GM21619 (cell line): ENCODE results near the gene PARP4.
"Not testable (repeated sequence)": the region's sequence is repeated elsewhere in the genome, so short reads cannot be mapped to it uniquely, and the experiment has no call there.

Experiments
- ATAC-seq: cut with Tn5 transposase; IDR thresholded peaks from one replicate; pipeline ENCODE4 v1.9.1; 2021; ENCODE audit not compliant: unreplicated experiment

The PARP4 gene

GRCh38 chr13:24512197-24512907 is at the start of gene PARP4:
TSS of gene PARP4 (minus strand) at chr13:24512778. CDS start at chr13:24503776, 9,002 bp downstream.
- peak; percentile 76 for ATAC-seq

DNA sequence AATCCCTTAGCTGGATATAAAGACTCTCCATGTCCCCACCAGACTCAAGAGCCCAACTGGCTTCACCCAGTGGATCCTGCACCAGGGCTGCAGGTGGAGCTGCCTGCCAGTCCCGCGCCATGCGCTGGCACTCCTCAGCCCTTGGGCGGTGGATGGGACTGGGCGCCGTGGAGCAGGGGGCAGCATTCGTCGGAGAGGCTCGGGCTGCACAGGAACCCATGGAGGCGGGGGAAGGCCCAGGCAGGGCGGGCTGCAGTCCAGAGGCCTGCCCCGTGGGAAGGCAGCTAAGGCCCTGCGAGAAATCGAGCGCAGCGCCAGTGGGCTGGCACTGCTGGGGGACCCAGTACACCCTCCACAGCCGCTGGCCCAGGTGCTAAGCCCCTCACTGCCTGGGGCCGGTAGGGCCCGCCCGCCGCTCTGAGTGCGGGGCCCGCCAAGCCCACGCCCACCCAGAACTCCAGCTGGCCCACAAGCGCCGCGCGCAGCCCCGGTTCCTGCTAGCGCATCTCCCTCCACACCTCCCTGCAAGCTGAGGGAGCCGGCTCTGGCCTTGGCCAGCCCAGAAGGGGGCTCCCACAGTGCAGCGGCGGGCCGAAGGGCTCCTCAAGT is 48.1 kb upstream of the PARP4 start:
- not testable (repeated sequence) for ATAC-seq

DNA sequence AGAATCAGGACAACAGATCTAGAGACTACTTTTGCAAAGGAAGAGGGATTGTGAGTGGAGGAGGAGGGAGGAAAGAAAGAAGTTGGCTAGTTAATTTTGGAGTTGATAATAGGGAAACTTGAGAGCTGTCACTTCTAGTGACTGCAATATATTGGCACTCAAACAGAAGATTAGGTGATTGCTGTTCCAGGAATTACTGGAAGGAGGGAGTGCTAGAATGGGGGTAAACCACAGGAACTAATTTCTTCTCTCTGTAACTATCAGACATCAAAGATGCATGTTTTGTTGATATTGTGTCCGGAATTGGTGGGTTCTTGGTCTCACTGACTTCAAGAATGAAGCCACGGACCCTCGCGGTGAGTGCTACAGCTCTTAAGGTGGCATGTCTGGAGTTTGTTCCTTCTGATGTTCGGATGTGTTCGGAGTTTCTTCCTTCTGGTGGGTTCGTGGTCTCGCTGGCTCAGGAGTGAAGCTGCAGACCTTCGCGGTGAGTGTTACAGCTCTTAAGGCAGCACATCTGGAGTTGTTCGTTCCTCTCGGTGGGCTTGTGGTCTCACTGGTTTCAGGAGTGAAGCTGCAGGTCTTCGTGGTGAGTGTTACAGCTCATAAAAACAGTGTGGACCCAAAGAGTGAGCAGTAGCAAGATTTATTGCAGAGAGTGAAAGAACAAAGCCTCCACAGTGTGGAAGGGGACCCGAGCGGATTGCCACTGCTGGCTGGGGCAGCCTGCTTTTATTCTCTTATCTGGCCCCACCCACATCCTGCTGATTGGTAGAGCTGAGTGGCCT is 47.0 kb upstream of the PARP4 start:
- not testable (repeated sequence) for ATAC-seq

GRCh38 chr13:24557081-24557480 is 44.5 kb upstream of the PARP4 start:
- no peak for ATAC-seq

DNA sequence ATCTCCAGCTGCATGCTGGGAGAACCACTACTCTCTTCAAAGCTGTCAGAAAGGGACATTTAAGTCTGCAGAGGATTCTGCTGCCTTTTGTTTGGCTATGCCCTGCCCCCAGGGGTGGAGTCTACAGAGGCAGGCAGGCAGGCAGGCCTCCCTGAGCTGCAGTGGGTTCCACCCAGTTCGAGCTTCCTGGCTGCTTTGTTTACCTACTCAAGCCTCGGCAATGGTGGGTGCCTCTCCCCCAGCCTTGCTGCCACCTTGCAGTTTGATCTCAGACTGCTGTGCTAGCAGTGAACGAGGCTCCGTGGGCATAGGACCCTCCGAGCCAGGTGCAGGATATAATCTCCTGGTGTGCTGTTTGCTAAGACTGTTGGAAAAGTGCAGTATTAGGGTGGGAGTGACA is 41.3 kb upstream of the PARP4 start:
- not testable (repeated sequence) for ATAC-seq

DNA sequence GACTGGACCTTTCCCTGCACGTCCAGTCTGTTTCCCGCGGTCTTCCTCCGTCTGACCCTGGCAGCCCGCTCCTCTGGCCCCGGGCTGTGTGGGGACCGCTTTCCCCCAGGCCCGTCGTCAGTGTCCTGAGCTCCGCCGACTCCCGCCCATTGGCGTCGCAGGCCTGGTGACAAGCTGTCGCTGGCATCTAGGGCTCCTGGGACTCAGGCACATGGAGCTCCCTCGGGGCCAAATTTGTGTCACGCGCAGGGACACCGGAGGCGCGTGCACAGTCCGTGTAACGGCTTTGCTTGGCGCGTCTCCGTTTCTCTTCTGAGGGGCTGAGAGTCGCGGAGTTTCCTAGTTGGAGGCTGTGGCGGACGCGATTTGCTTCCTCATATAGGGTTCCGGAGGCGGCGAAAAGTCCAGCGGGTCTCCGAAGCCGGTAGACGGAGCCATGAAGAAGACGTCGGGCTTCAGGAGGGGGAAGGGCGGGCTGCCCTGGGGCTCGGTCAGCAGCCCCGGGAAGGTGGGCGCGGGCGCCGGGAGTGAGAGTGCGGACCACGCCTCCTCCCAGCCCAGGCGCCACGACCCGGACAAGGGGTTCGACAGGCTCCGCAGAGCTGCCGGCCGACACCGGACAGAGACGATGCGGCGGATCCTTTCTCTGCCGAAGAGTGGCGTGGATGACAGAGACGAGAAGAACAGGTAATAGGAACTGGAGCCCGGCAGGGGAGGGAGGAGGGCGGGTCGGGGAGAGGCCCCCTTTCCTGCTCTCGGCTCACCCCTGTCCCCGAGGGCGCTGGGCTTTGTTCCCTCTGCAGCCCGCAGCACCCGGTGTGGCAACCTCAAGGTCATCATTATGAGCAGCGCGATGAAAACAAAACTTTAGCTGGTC is 29.1 kb upstream of the PARP4 start:
- not testable (repeated sequence) for ATAC-seq

GRCh38 chr13:24541127-24541475 is 28.5 kb upstream of the PARP4 start:
- no peak for ATAC-seq

DNA sequence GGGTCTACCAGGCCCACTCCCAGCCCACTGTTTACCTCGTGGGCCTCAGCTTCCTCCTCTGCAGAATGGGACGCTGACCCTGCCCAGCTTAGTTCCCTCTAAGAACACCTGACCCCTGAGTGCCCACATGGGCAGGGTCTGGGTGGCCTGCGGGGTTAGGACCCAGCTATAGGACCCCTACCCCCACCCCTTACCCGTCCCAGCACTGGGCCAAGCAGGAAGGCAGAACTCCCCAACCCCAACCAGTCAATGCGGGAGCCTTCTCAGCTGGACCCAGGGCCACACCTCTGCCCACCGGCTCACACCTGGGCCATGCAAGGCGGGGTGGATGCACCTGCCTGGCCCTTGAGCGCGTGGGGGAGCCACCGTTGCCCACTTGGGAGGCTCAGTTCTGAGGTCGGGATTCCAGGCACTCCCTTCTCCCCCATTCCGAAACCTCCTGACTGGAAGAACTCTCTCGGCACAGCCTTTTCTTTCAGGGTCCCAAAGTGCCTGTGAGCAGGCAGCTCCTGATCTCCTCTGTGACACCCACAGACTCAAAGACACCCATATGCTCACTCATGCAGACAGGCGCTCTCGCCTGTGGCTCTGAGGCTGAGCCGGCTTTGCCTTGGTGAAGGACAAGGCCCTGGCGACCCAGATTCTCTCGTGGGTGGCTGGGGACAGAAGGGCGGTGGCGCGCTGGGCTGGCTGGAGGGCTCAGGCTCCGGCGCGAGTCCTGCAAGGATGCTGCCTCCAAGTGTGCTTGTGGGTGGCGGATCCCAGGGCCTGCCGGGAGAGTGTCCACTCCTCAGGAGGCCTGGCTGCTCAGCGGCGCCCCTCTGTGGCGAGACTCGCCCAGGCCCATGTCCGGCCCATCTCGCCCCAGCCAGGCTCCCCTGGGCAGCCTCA is 27.9 kb upstream of the PARP4 start:
- no peak for ATAC-seq

DNA sequence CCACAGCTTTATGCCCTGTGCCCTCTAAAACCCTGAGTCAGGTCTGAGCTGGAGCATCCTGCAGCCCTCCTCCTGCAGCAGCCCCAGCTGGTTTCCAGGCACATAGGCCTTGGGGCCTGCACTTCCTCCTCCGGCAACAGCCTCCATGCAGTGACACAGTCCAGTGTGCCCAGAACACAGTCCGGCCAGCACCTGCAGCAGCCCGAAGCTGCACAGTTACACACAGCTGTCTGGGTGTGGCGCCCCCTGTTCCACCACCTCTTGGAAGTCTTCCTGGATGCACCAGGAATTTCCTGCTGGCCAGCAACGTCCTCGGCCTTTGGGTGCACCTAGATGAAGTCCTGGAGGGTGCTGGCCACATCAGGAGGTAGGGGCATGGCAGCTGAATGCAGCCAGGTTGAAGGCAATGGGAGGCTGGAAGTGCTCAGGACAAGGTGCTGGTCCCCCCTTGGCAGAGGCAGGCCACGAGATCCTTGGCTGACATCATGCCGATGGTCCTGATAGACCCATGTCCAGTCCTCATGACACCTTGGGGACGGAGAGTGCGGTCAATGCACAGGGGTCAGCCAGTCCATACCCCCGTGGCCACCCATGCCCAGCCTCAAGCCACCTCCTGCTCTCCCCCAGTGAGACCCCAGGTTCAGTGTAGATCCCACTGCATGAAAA is 27.1 kb upstream of the PARP4 start:
- no peak for ATAC-seq

- ATAC-seq: no peak
Observed at GRCh38 chr13:24529478-24529877, 16.9 kb upstream of the PARP4 start.

DNA sequence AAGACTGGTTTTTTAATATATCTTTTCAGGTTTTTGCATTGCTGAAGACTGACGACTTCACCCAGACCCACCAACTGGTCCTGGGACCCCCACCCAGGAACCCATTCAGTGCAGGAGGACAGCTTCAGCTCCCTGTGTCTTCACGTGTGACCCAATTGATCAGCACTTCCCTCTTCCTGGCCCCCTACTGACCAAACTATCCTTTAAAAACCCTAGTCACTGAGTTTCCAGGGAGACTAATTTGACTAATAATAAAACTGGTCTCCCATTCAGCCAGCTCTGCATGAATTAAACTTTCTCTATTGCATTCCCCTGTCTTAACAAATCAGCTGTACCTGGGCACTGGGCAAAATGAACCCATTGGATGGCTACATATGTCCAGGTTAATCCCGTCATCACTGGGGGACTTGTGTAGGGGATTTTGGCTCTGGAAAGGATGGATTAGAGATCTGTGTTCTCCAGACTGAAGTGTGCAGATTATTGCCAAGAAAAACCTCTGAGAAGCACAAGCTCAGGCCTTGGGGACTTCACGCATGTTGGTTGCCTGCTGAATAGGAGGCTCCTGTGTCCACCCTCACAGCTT is 16.3 kb upstream of the PARP4 start:
- ATAC-seq: no peak

GRCh38 chr13:24527266-24527775 is 14.7 kb upstream of the PARP4 start:
- no peak for ATAC-seq

- ATAC-seq: peak; percentile 58
Observed at GRCh38 chr13:24520733-24521132, 8.2 kb upstream of the PARP4 start.

GRCh38 chr13:24516919-24517318 is 4.3 kb upstream of the PARP4 start:
- ATAC-seq: no peak

DNA sequence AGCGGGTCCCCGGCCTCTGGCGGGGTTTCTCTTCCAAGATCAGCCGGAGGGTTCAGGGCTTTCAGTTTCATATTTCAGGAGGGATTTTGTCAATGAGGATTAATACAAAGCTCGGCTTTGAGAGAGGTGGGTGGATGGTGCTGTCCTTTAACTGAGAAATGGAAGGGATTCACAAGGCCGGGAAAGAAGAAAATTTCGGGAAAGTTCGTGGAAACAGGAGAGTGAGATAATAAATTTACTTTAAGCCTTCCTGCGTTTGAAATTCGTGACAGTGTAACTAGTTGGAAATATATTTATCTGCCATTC is 283 bp upstream of the PARP4 start:
- no peak for ATAC-seq

DNA sequence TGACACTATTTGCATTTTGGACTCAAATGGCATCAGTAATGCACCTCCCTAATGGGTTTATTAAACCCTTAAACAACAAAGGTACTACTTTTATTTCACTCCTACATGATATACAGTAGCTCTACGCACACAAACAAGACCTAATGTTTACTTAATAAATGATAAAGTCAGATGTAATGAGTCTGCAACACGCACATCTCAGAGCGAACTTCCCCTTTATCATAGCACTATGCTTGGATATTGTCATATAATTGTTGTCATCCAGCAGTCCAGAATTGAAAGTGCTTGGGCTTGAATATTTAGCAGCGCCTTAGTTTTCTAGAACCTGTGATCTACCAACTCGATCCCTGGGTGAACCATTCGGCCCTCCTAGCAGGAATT is 772 bp downstream of the PARP4 start:
- no peak for ATAC-seq

GRCh38 chr13:24511019-24511815 is 1.4 kb downstream of the PARP4 start:
- ATAC-seq: peak; percentile 36

DNA sequence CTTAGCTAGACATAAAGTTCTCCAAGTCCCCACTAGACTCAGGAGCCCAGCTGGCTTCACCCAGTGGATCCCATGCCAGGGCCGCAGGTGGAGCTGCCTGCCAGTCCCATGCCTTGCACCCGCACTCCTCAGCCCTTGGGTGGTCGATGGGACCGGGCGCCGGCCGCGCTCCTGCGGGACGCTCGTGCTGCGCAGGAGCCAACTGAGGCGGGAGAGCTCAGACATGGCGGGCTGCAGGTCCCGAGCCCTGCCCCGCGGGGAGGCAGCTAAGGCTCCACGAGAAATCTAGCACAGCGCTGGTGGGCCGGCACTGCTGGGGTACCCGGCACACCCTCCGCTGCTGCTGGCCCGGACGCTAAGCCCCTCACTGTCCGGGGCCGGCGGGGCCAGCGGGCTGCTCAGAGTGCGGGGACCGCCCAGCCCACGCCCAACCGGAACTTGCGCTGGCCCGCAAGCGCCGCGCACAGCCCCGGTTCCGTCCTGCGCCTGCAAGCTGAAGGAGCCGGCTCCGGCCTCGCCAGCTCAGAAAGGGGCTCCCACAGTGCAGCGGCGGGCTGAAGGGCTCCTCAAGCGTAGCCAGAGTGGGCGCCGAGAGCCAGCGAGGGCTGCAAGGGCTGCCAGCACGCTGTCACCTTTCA is 5.8 kb downstream of the PARP4 start:
- no peak for ATAC-seq
